MCF 10A (cell line): ENCODE results near the gene SLFNL1. TPM values are rescaled to one million over a fixed set of nuclear protein-coding genes. Genes with fewer than 3 reads are reported as not detected.
A peak's percentile ranks its signal among the peaks of the same experiment; 100 is the strongest.

Experiments
- BruUV-seq: library from RNA; stranded (reverse); fragments of 400-500 nt; replicated peaks from 2 replicates; lab custom pipeline; 2021; lab: Mats Ljungman, UMichigan
- CTCF ChIA-PET: fragments of 300-600 bp; sonication (Branson Sonifier 250); formaldehyde crosslinking; extraction: SDS; loops from one replicate; lab custom pipeline; 2021; ENCODE audit warnings: antibody characterized with exemption, inconsistent platforms; lab: Yijun Ruan, JAX
- POLR2A ChIA-PET: fragments of 300-600, 350-650 bp; sonication (Branson Sonifier 250); formaldehyde crosslinking; extraction: SDS; loops from one replicate; lab custom pipeline; 2020; ENCODE audit warnings: antibody characterized with exemption, inconsistent platforms; lab: Yijun Ruan, JAX
- DNase-seq: peaks from one replicate; pipeline ENCODE4 v3.0.0-alpha.2; 2018; ENCODE audit not compliant: unreplicated experiment
- H3K27ac Mint-ChIP-seq: one replicate; pipeline ENCODE4 v1.8.0; 2022; ENCODE audit warnings: mild to moderate bottlenecking, low read depth, mixed read lengths; ENCODE audit not compliant: unreplicated experiment
- H3K27me3 Mint-ChIP-seq: one replicate; pipeline ENCODE4 v1.8.0; 2022; ENCODE audit warnings: mixed read lengths; ENCODE audit not compliant: insufficient read depth, unreplicated experiment
- H3K36me3 Mint-ChIP-seq: one replicate; pipeline ENCODE4 v1.8.0; 2022; ENCODE audit warnings: mild to moderate bottlenecking, moderate library complexity, mixed read lengths; ENCODE audit not compliant: insufficient read depth, unreplicated experiment
- H3K4me1 Mint-ChIP-seq: one replicate; pipeline ENCODE4 v1.8.0; 2022; ENCODE audit warnings: mixed read lengths; ENCODE audit not compliant: insufficient read depth, unreplicated experiment
- H3K4me3 Mint-ChIP-seq: one replicate; pipeline ENCODE4 v1.8.0; 2022; ENCODE audit warnings: mild to moderate bottlenecking, moderate library complexity, mixed read lengths; ENCODE audit not compliant: unreplicated experiment
- H3K9me3 Mint-ChIP-seq: one replicate; pipeline ENCODE4 v1.8.0; 2022; ENCODE audit warnings: mixed read lengths; ENCODE audit not compliant: unreplicated experiment
- CTCF ChIP-seq: fragments of 200-600 bp; IDR thresholded peaks from one replicate; pipeline ENCODE4 v1.8.0; 2022; ENCODE audit warnings: antibody characterized with exemption, mild to moderate bottlenecking; ENCODE audit not compliant: unreplicated experiment
- intact Hi-C: fragments of 100-400 bp; cut with micrococcal nuclease; formaldehyde crosslinking; loops from 2 replicates; pipeline ENCODE4 v1.14.1; 2022
- total RNA-seq: library from RNA; stranded (reverse); gene quantifications from 2 replicates; pipeline ENCODE4 v1.2.3, GENCODE V29; 2022

SLFNL1 gene
- total RNA-seq, 1 experiment from 2014 or later: 0.28 TPM

GRCh38 chr1:40980453-40981121 lies 40.9 kb downstream of the SLFNL1 start:
- TF ChIP-seq CTCF: no peak
- Mint-ChIP-seq H3K4me1 (peaks cover 17% of the 10 kb centered on the region), H3K9me3 (no peaks in the 10 kb centered on the region), H3K27ac (peak overlapping the region; percentile 90), H3K27me3 (no peaks in the 10 kb centered on the region), H3K36me3 (peaks cover 25% of the 10 kb centered on the region), H3K4me3 (peak overlapping the region; percentile 82)
- ChIA-PET CTCF (interaction anchor here (1.8 kb wide), 1 partner anchor 23 kb away, joined by 10 read pairs; no protein-coding TSS in a partner anchor), POLR2A (interaction anchor here (0.6 to 3.7 kb wide), 11 partner anchors 10 to 289 kb away, joined by 3 to 33 read pairs (median 4); partner anchors contain the start of genes CITED4 and NFYC)
- DNase-seq: peak; percentile 41
- intact Hi-C loops: no loop called here
- BruUV-seq: no TSS peak

- intact Hi-C loops: no loop called here
- BruUV-seq: no TSS peak
- DNase-seq: no peak
- Mint-ChIP-seq H3K4me3 (peak overlapping the region; percentile 82), H3K36me3 (peaks cover 25% of the 10 kb centered on the region), H3K9me3 (no peaks in the 10 kb centered on the region), H3K27me3 (no peaks in the 10 kb centered on the region), H3K4me1 (peaks cover 17% of the 10 kb centered on the region), H3K27ac (peak overlapping the region; percentile 90)
- POLR2A ChIA-PET: interaction anchor here (0.7 to 3.7 kb wide), 14 partner anchors 10 to 288 kb away, joined by 3 to 33 read pairs (median 4); partner anchors contain the start of genes CITED4 and NFYC
- CTCF ChIA-PET: interaction anchor here (1.2 to 1.8 kb wide), 2 partner anchors 23 to 25 kb away, joined by 3 to 10 read pairs; no protein-coding TSS in a partner anchor
- no peak for TF ChIP-seq CTCF
Measured at GRCh38 chr1:40980068-40980452, 41.5 kb downstream of the SLFNL1 start.

GRCh38 chr1:40979241-40980067 lies 42.1 kb downstream of the SLFNL1 start, which contains the start of gene CTPS1:
Gene CTPS1 (plus strand): TSS chr1:40979696. CDS start chr1:40983291, 3,595 bp downstream.
- Mint-ChIP-seq H3K27me3 (no peaks in the 10 kb centered on the region), H3K4me1 (peaks cover 17% of the 10 kb centered on the region), H3K4me3 (peak within 1 kb of the TSS; percentile 82), H3K27ac (peak within 1 kb of the TSS; percentile 90), H3K36me3 (peaks cover 20% of the 10 kb centered on the region), H3K9me3 (no peaks in the 10 kb centered on the region)
- no TSS peak for BruUV-seq
- ChIA-PET POLR2A (interaction anchor here (0.7 to 3.7 kb wide), 14 partner anchors 11 to 288 kb away, joined by 3 to 33 read pairs (median 4); partner anchors contain the start of genes CITED4 and NFYC), CTCF (interaction anchor here (0.5 to 1.8 kb wide), 4 partner anchors 24 to 288 kb away, joined by 3 to 10 read pairs (median 3); partner anchors contain the start of gene NFYC)
- TF ChIP-seq CTCF: no peak
- intact Hi-C loops: no loop called here
- DNase-seq: peak; percentile 91
